COR-L47 (cell line): ENCODE data around the gene PRSS50.
A peak's percentile ranks its signal among the peaks of the same experiment; 100 is the strongest.

Source experiments
- DNase-seq: peaks from one replicate; lab custom pipeline; 2025; lab: John Stamatoyannopoulos, UW

PRSS50 gene

GRCh38 chr3:46670000-46670890 lies 47.4 kb downstream of the PRSS50 start:
- DNase-seq, result no peak

- no peak for DNase-seq
Observed at GRCh38 chr3:46669191-46669999, 48.3 kb downstream of the PRSS50 start.

- no peak for DNase-seq
Observed at GRCh38 chr3:46668591-46668990, 49.1 kb downstream of the PRSS50 start.

- no peak for DNase-seq
Observed at GRCh38 chr3:46668116-46668515, 49.6 kb downstream of the PRSS50 start.

GRCh38 chr3:46667657-46668056 lies 50.0 kb downstream of the PRSS50 start:
- no peak for DNase-seq

- no peak for DNase-seq
Observed at GRCh38 chr3:46667061-46667621, 50.5 kb downstream of the PRSS50 start.

GRCh38 chr3:46666453-46666845 lies 51.2 kb downstream of the PRSS50 start:
- DNase-seq, result peak; percentile 29

- DNase-seq, result peak; percentile 33
Observed at GRCh38 chr3:46665763-46666452, 51.8 kb downstream of the PRSS50 start.

- no peak for DNase-seq
Observed at GRCh38 chr3:46664971-46665762, 52.5 kb downstream of the PRSS50 start.

GRCh38 chr3:46664188-46664970 lies 53.3 kb downstream of the PRSS50 start:
- DNase-seq, result no peak

- DNase-seq, result peak; percentile 88
Observed at GRCh38 chr3:46663591-46664135, 54.0 kb downstream of the PRSS50 start.

- peak; percentile 67 for DNase-seq
Observed at GRCh38 chr3:46662771-46663551, 54.7 kb downstream of the PRSS50 start.
